ENCODE measurements around the gene DOCK2. TPM values are rescaled to one million over a fixed set of nuclear protein-coding genes. Genes with fewer than 3 reads are reported as not detected.

Gene DOCK2
- polyA plus RNA-seq, 1 donor (not counting 4 experiments of a cell fraction or from before 2014, with no cell fraction given) = 0.21 TPM

DNA sequence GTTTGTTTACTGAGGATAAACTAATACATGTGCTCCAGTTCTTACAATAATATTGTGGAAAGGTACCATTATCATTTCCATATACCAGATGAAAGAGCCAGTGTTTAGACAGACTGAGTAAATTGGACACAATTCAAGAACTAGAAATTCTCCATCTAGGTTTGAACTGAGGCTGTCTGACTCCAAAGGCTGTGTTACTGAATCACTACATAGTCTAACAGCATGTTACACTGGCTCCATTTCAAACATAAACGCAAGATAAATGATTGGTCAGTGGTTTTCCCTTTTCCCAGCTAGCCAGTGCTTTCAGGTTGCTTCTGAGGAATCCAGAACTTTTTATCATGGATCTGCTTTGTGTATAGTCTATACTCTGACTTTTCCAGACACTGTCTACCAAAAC lies 45.4 kb upstream of the DOCK2 start:
- Histone ChIP-seq H3K9me3 (ENCODE audit: control insufficient read depth, low read depth, low read length) (no peaks in the 10 kb centered on the region), H3K9ac (ENCODE audit: control insufficient read depth, extremely low read depth, insufficient read depth, low read length) (no peak overlapping the region), H4K20me1 (ENCODE audit: control insufficient read depth, extremely low read depth, insufficient read depth, low read length) (no peaks in the 10 kb centered on the region), H3K4me2 (ENCODE audit: control insufficient read depth, extremely low read depth, insufficient read depth, low read depth, low read length) (no peak overlapping the region), H3K27ac (ENCODE audit: control insufficient read depth, insufficient read depth, low read length) (no peak overlapping the region), H3K4me3 (ENCODE audit: control insufficient read depth in 2 of 3, extremely low read depth in 1 of 3, insufficient read depth in 2 of 3, low read depth in 1 of 3, low read length in 3 of 3) (no peak overlapping the region), H3K27me3 (ENCODE audit: control insufficient read depth, extremely low read depth, insufficient read depth, low read length) (no peaks in the 10 kb centered on the region), H3K79me2 (ENCODE audit: control insufficient read depth, insufficient read depth, low read length) (peaks cover 10% of the 10 kb centered on the region), H3K9me1 (ENCODE audit: control insufficient read depth, extremely low read depth, insufficient read depth, low read length) (no peaks in the 10 kb centered on the region), H3K36me3 (ENCODE audit: control insufficient read depth in 2 of 2, extremely low read depth in 1 of 2, insufficient read depth in 2 of 2, low read length in 2 of 2) (peaks cover 9 to 40% of the 10 kb centered on the region in 2 experiments), H3K4me1 (ENCODE audit: control insufficient read depth, extremely low read depth, insufficient read depth, low read length) (peaks cover 2% of the 10 kb centered on the region), H2AFZ (ENCODE audit: control insufficient read depth, low read length) (no peak overlapping the region)
- TF ChIP-seq, protein P1, sequence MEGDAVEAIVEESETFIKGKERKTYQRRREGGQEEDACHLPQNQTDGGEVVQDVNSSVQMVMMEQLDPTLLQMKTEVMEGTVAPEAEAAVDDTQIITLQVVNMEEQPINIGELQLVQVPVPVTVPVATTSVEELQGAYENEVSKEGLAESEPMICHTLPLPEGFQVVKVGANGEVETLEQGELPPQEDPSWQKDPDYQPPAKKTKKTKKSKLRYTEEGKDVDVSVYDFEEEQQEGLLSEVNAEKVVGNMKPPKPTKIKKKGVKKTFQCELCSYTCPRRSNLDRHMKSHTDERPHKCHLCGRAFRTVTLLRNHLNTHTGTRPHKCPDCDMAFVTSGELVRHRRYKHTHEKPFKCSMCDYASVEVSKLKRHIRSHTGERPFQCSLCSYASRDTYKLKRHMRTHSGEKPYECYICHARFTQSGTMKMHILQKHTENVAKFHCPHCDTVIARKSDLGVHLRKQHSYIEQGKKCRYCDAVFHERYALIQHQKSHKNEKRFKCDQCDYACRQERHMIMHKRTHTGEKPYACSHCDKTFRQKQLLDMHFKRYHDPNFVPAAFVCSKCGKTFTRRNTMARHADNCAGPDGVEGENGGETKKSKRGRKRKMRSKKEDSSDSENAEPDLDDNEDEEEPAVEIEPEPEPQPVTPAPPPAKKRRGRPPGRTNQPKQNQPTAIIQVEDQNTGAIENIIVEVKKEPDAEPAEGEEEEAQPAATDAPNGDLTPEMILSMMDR (optimal IDR thresholded peaks at IDR 0.05 in 1 of 3, IDR thresholded peaks at IDR 0.05 in 1 of 3, conservative IDR thresholded peaks at IDR 0.05 in 1 of 3; ENCODE audit: extremely low read depth in 1 of 3, insufficient read depth in 2 of 3, low read length in 3 of 3) = no peak
- no peak for TF ChIP-seq EZH2 (IDR thresholded peaks at IDR 0.05; ENCODE audit: low read length)
- FAIRE-seq = no peak
- dilution Hi-C loops (cut with MboI; ENCODE audit: extremely low pct_ligation_motif_present, low sequenced_read_pairs) = no loop called here
- no peak for DNase-seq (ENCODE audit: low read depth, low spot score)

DNA sequence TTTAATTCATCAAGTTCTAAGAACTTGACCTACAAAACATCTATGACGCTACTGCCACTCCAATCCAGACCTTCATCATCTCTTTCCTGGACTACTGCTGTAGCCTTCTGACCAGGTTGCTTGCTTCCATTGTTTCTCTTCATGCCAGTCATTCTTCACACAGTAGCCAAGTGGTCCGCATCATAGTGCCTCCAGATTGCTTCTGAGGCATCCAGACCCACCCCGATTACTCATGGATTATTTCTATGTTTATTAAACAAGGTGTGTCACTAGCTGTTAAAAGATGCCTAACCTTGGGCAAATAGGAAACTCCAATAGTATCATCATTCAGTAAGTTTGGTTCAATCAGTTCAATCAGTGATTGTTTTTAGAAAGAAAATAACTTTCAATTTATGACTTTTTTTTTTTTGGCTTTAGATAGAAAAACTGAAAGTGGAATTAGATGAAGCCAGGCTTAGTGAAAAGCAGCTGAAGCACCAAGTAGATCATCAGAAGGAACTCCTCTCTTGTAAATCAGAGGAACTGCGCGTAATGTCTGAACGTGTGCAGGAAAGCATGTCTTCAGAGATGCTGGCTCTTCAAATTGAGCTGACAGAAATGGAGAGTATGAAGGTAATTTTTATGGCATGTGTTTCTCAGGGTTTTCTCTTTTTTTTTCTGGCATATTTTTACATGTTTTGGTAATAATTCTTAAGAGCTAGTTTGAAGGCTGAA lies 44.0 kb upstream of the DOCK2 start:
- no peak for FAIRE-seq
- dilution Hi-C loops (cut with MboI; ENCODE audit: extremely low pct_ligation_motif_present, low sequenced_read_pairs) = no loop called here
- Histone ChIP-seq H3K27ac (ENCODE audit: control insufficient read depth, insufficient read depth, low read length) (no peak overlapping the region), H3K79me2 (ENCODE audit: control insufficient read depth, insufficient read depth, low read length) (peaks cover 2% of the 10 kb centered on the region), H3K4me2 (ENCODE audit: control insufficient read depth, extremely low read depth, insufficient read depth, low read depth, low read length) (no peak overlapping the region), H3K4me1 (ENCODE audit: control insufficient read depth, extremely low read depth, insufficient read depth, low read length) (peaks cover 2% of the 10 kb centered on the region), H2AFZ (ENCODE audit: control insufficient read depth, low read length) (no peak overlapping the region), H3K4me3 (ENCODE audit: control insufficient read depth in 2 of 3, extremely low read depth in 1 of 3, insufficient read depth in 2 of 3, low read depth in 1 of 3, low read length in 3 of 3) (no peak overlapping the region), H3K27me3 (ENCODE audit: control insufficient read depth, extremely low read depth, insufficient read depth, low read length) (no peaks in the 10 kb centered on the region), H4K20me1 (ENCODE audit: control insufficient read depth, extremely low read depth, insufficient read depth, low read length) (no peaks in the 10 kb centered on the region), H3K9me3 (ENCODE audit: control insufficient read depth, low read depth, low read length) (no peaks in the 10 kb centered on the region), H3K9ac (ENCODE audit: control insufficient read depth, extremely low read depth, insufficient read depth, low read length) (no peak overlapping the region), H3K9me1 (ENCODE audit: control insufficient read depth, extremely low read depth, insufficient read depth, low read length) (no peaks in the 10 kb centered on the region), H3K36me3 (ENCODE audit: control insufficient read depth in 2 of 2, extremely low read depth in 1 of 2, insufficient read depth in 2 of 2, low read length in 2 of 2) (peaks cover 9 to 40% of the 10 kb centered on the region in 2 experiments)
- TF ChIP-seq, protein P1 (optimal IDR thresholded peaks at IDR 0.05 in 1 of 3, IDR thresholded peaks at IDR 0.05 in 1 of 3, conservative IDR thresholded peaks at IDR 0.05 in 1 of 3; ENCODE audit: extremely low read depth in 1 of 3, insufficient read depth in 2 of 3, low read length in 3 of 3) = no peak
- no peak for TF ChIP-seq EZH2 (IDR thresholded peaks at IDR 0.05; ENCODE audit: low read length)
- no peak for DNase-seq (ENCODE audit: low read depth, low spot score)

All from keratinocyte (primary cell).